ENCODE results near the gene ERCC6L2.

Gene ERCC6L2

DNA sequence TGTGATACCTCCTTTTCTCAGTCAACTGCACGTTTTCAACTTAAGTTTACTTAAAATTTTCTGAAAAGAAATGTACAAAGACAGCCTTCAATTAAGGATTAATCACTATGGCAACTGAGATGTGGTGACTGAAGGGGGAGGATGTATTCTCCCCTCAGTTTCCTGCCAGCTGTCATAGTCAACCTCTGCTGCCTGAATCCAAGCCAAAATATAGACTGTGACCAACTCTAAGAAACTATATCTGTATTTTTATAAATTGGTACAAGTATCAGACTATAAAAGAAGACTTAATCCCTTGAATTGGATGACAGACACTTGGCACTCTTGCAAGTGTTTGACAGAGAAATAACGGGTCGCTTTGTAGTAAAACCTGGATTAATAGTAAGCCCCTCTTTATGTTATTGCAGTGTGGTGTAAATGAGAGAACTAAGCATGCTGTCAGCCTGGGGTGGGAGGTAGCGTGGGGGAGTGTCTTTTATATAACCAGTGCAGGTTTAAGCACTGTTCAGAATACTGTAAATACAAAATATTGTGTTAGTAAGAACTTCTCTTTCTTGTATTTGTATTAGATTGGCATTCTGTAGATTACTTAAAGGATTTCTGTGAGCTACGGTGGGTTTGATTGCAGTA, 106.4 kb downstream of the ERCC6L2 start:
- DNase-seq (ENCODE audit: low spot score): peak; percentile 64

DNA sequence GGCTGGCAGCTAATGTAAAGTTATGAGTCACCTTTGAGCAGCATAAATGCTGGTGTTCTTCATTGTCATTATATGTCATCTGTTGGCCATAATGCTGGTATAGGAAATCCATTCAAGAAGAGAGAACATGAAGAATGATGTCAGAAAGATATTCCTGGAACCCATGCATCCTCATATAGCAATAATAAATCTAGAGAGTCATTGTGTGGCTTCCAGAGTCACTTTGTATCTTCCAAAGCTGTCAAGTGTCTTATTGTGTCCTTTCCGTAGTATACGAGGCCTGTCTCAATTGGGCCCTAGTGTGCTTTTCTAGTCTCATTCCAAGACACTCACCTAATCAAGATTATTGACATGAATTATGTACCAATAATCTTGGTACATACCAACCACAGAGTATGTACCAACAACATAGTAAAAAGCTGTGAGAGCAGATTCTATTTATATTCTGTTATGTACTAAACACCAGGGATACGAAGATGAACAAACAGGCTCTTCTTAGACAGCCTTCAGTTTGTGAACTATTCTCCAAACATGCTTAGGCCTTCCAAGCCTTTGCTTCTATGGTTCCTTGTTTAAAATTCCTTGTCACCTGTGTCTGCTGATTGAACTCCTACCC, 110.1 kb downstream of the ERCC6L2 start:
- DNase-seq (ENCODE audit: low spot score): no peak

DNA sequence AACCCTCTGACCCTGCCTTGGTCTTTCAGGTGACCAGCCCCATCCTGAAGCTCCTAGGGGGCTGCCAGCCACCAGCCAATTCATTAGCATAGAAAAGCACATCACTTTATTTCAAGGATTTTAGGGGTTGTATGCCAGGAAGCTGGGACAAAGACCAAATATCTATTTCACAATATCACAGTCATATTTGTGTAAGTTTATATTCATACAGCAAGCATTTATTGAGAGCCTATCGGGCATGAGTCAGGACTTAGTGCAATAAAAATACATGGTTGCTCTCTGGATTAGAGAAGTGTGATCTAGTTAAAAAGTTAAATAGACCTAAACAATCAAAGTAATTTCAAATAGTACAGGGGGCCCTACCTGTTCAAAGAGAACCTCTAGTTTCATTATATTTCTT, 113.8 kb downstream of the ERCC6L2 start:
- no peak for DNase-seq (ENCODE audit: low spot score)

DNA sequence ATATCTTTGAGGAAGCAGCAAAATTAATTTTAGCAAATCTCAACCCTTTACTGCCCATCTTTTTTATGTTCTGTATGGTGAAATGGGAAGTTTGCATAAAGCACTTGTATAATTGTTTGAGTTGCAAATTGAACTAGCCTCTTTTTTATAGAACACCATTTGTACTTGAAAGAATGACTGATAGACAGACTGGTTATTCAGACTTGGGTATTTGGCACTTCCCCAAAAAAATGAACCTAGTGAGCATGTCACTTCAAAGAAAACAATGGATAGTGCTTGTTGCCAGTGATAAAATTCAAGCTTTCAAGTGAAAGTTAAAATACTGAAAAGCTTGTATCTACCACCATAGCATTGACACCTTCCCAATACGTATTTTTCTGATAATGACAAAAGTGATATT, 115.8 kb downstream of the ERCC6L2 start:
- no peak for DNase-seq (ENCODE audit: low spot score)

DNA sequence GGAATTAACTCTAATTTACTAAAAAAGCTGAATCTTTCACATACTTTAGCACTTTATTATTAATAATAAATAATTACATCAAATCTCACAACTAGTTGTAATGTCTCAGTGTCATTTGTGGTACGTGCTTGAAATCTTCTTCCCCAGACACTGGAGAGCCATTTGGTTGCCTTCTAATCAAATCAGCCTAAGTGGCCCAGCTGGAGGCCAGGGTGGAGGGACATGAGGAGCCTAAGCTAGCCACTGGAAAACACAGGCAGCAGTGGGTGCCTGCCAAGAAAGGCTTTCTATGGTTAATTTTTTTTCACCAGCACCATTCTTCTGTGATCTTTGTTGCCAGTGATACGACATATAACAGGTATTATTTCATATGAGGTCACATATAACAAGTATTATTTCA, 117.0 kb downstream of the ERCC6L2 start:
- DNase-seq (ENCODE audit: low spot score): no peak

DNA sequence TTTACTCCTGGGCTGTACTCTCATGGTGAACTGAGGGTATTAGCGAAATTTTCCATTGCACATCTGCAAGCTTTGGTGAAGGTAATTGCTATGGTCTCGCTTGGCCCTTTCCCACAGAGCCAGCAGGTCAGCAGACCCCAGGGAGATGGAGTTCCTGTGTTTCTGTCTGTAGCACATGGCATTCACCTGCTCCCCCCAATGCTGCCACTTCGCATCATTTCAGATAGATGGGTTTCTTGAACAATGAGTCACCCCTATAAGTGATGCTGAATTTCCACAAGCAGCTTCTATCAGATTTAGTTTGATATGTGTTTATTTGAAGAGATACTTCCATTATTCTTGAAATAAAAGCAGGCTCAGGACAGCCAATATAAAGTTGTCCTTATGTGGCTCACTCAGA, 117.8 kb downstream of the ERCC6L2 start:
- no peak for DNase-seq (ENCODE audit: low spot score)

DNA sequence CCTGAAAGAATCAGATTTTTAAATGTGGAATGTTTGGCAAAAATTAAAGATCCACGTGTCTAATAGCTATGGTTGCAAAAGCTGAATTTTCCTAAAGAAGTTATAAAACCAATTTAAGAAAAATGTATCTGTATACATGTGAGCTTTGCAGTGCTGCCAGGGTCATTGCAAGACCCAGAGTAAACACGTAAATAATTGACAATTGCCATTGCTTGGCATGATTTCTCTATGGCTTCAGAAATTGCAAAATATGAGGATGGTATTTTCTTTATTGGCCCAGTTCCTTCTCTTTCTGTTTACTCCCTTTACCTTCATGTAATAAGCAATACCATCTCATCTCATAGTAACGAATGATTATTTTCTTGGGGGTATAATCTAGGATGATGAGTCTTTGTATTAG, 123.9 kb downstream of the ERCC6L2 start:
- no peak for DNase-seq (ENCODE audit: low spot score)

DNA sequence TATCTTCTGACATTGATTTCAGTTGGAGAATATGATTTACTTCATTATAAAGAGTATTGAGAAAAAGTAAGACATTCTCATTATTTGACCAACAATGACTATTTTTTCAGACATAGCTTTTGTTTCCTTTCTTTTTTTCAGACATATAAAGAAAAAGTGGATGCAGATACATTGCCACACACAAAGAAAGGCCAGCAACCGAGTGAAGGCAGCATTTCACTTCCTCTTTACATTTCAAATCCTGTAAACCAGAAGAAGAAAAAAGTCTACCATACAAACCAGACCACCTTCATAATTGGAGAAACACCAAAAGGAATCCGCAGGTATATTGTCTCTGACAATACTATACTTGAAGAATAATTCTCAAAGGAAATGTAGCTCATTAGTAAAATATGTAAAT, 128.9 kb downstream of the ERCC6L2 start:
- no peak for DNase-seq (ENCODE audit: low spot score)

DNA sequence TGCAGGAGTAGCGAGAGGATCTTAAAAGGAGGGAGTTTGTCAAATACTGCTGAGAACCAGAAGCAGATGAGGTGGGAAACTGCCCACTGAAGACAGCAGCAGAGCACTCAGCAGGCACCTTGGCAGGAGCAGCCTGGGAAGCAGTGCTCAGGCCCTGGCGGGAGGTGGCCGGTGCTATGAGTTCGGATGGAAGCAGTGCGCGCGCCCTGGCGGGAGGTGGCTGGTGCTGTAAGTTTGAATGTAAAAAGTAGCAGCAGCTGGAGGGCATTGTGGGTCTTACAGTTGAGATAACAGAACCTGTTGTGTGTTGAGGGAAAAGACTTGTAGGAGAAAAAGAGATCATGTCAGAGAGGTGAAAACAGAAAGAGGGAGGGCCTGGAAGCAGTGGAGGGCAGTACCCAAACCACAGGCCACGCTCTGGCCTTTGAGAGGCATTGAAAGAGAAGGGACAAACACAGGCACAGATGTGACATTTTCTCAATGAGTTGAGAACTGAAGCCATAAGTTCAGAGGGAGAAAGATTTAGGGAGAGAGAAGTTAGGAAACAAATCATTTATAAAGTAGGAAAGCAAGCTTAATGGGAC, 130.9 kb downstream of the ERCC6L2 start:
- no peak for DNase-seq (ENCODE audit: low spot score)

DNA sequence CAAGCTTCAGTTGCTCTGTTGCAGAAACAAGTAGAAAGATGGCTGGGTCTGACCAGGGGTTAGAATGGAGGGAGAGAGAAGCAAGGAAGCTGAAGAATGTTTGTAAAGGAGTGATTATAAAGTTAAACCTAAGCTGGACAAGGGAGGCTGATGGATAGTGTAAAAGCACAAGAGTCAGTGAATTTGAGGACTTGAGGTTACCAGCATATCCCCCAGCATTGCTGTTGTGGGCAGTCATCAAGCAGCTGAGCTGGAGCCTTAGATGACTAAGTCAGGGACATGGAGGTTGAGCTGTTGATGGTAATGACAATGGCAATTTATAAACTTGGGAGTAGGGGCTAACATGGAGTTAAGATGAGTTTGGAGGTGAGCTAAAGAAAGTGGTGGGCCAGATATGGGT, 131.5 kb downstream of the ERCC6L2 start:
- DNase-seq (ENCODE audit: low spot score): no peak

DNA sequence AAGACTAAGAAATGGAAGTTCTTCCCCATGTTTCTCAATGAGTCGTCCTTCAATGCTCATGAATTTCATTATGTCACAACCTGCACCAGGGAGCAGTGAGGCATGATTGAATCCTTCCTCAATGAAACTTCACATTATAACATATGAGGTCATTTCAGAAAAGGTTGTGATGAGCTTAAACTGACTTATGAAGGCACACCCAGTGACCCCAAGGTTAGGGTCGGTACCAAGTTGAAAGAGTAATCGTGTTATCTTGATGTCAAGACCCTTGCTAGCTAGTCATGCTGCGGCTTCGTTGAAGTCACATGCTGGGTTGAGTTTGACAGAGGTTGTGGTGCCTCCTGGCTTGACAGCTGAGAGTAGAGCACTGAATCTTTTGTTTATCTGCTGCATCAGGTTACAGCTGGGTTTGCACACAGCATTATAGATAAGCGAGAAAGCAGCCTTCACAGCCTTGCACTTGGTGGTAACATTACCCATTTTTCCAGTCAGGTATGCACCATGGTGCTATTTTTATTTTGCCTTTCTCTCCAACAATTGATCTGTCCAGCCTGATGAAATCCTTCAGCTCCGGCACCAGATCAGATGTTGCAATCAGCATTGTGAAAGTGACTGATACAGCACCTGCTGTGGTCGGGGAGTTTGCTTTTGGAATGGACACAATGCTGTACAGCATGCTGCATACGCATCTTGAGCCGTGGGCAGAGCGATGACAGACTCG, 133.2 kb downstream of the ERCC6L2 start:
- peak; percentile 28 for DNase-seq (ENCODE audit: low spot score)

DNA sequence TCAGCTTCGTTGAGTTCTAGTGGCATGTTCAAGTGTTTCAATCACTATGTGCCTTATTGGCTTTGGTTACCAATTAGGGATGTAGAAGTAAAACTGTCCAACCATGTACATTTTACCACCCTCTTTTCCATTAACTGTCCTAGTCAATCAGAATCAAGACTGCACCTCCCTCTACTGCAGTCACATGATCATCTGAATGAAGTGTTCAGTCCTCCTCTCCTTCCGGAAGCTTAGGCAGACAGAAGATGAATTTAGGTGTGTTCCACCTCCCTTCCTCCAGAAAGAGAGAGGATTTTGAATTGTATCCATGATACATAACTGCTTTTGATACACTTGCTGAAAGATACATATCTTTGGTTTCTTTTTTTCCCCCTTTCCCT, 133.7 kb downstream of the ERCC6L2 start:
- DNase-seq (ENCODE audit: low spot score): no peak

DNA sequence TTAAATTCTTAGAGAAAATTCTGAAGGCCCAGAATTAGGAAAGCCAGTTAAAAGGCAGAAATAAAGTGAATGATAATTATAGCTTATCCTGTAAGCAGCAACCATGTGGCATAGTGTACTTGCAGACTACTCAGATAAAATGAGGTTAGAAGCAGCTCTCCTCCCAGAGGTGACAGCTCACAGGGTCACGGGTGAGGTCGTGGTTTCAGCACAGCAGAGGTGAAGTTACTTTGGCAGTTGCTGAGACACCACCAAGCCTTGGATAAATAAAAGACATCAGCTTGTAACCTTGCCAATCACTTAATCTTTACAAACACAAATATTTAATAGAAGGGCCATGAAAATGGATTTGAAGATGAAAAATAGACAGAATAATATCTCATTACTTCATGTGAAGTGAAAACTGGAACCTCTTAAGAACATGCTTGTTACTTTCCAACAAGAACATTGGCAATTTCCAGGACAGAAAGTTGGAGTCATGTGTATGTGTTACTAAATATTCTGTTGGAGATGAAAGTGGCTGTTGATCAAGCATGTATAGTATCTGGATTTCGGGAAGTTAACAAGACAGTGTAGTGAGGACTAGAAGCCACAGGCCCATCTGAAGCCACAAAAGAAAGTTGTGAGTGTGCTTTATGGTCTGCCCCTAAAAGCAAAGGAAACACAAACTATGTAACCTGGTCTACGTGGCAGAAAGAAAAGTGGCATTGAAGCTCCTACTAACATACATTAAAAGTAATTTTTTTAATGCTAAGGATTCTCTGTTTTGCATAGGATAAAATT, 134.4 kb downstream of the ERCC6L2 start:
- peak; percentile 82 for DNase-seq (ENCODE audit: low spot score)

DNA sequence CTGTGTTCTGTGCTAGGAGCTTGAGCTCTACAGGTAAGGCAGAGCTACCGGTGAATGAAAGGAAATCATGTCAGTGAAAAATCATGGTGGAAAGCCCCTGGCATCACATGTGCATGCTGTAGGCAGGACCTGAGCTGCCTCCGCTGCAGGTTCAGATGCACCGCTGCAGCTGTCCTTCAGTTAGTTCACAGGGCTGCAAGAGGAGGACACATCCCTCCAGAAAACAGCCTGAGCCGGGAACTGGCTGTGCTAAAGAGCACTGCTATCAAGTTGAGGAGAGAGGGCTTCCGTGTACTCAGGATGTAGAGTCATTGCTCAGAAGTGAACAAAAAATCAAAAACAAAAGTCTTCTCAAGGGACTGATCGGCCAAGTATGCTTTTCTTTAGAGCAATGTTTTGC, 138.6 kb downstream of the ERCC6L2 start:
- DNase-seq (ENCODE audit: low spot score): peak; percentile 65

DNA sequence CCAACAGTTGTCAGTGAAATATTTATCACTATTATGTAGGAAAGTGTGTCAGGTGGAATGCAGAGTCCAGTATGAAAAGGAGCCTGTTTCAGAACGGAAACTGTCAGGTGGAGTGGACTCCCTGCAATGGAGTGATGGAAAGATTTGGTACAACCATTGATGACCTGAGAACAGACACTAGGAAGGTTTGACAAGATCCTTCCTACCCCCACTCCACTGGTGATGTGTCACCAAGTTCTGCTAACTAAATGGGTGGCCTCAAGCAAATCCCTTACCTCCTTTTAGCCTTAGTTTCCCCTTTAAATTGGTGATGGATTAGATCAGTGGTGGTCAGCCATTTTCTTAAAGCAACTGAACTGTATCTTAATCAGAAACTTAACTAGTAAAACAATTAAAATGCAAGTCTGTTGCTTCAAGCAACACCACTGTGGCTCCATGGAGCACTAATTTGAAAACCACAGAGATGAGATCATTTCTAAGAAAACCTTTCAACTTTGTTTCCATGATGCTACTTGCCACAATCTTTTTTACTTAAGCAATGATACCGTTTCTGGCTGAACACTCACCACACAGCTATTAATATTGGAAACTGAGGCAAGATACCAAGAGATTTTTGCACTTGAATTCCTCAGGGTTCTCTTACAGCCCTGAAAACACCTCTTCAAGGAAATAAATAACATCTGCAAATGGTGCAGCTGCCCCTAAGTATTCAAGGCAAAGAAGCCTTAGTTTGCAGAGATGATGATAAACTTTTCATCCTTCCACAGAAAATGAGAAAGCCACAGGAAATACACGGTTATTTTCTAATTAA, 140.6 kb downstream of the ERCC6L2 start:
- DNase-seq (ENCODE audit: low spot score): peak; percentile 72
